ENCODE results near the gene KLHL29.

The KLHL29 gene

GRCh38 chr2:23666241-23666979, 281.4 kb downstream of the KLHL29 start:
- DNase-seq: no peak

- no peak for DNase-seq
Observed at GRCh38 chr2:23666980-23667357, 282.0 kb downstream of the KLHL29 start.

GRCh38 chr2:23668756-23669304, 283.9 kb downstream of the KLHL29 start:
- DNase-seq: no peak

GRCh38 chr2:23669413-23670244, 284.6 kb downstream of the KLHL29 start:
- no peak for DNase-seq

- no peak for DNase-seq
Observed at GRCh38 chr2:23670245-23670592, 285.2 kb downstream of the KLHL29 start.

GRCh38 chr2:23673082-23673481, 288.1 kb downstream of the KLHL29 start:
- DNase-seq: no peak

- DNase-seq: no peak
Observed at GRCh38 chr2:23673830-23674679, 289.1 kb downstream of the KLHL29 start.

GRCh38 chr2:23675506-23675905, 290.5 kb downstream of the KLHL29 start:
- no peak for DNase-seq

- no peak for DNase-seq
Observed at GRCh38 chr2:23677836-23678235, 292.9 kb downstream of the KLHL29 start.

- DNase-seq: no peak
Observed at GRCh38 chr2:23679044-23679443, 294.1 kb downstream of the KLHL29 start.

GRCh38 chr2:23680951-23681350, 296.0 kb downstream of the KLHL29 start:
- no peak for DNase-seq

GRCh38 chr2:23681356-23682140, 296.6 kb downstream of the KLHL29 start:
- no peak for DNase-seq

GRCh38 chr2:23682481-23682880, 297.5 kb downstream of the KLHL29 start:
- DNase-seq: no peak

GRCh38 chr2:23683001-23683400, 298.0 kb downstream of the KLHL29 start:
- no peak for DNase-seq

- no peak for DNase-seq
Observed at GRCh38 chr2:23684395-23685176, 299.6 kb downstream of the KLHL29 start.

- DNase-seq: no peak
Observed at GRCh38 chr2:23685181-23685580, 300.2 kb downstream of the KLHL29 start.

- no peak for DNase-seq
Observed at GRCh38 chr2:23685706-23686105, 300.7 kb downstream of the KLHL29 start.

GRCh38 chr2:23686405-23687029, 301.5 kb downstream of the KLHL29 start:
- no peak for DNase-seq

GRCh38 chr2:23687214-23687613, 302.2 kb downstream of the KLHL29 start:
- no peak for DNase-seq

GRCh38 chr2:23687713-23688112, 302.7 kb downstream of the KLHL29 start:
- DNase-seq: no peak
